ENCODE data around the gene PLCB1. TPM values are rescaled to one million over a fixed set of nuclear protein-coding genes. Genes with fewer than 3 reads are reported as not detected.

Gene PLCB1
- total and polyA plus RNA-seq, 2 donors (not counting 3 experiments of a cell fraction or from before 2014, with no cell fraction given), result 10.2 to 53.4 TPM

DNA sequence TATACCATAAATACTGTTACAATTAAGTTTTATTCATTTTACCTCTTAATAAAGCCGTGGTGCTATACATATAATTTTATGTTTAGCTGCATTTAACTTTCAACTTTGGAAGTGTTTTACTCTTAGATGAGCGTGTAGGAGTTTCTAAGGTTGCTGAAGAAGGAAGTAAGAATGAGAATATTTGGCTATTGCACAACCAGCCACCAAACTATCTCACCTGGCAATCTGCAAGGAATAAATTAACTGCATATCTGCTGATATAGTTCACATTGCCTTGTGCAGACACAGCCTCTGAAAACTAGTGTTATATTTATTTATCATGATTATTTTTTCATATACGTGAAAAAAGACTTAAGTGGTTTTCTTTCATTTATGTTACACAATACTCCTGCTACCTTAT, 230.4 kb downstream of the PLCB1 start:
- Histone ChIP-seq H3K4me2 (ENCODE audit: insufficient read depth, low read length) (no peak overlapping the region), H3K79me2 (ENCODE audit: control insufficient read depth, insufficient read depth, low read length) (no peaks in the 10 kb centered on the region), H3K27me3 (ENCODE audit: control insufficient read depth in 2 of 2, insufficient read depth in 2 of 2, low read length in 2 of 2) (no peaks in the 10 kb centered on the region), H2AFZ (ENCODE audit: low read depth, low read length) (no peak overlapping the region), H4K20me1 (replicated peaks; ENCODE audit: control insufficient read depth, extremely low read depth, insufficient read depth, low read length) (peaks cover 3% of the 10 kb centered on the region), H3K9ac (replicated peaks; ENCODE audit: extremely low read depth, insufficient read depth, low read length) (no peak overlapping the region), H3K36me3 (ENCODE audit: control insufficient read depth in 2 of 2, extremely low read depth in 1 of 2, insufficient read depth in 2 of 2, low read length in 2 of 2) (no peaks in the 10 kb centered on the region), H3K4me3 (replicated peaks in 1 of 3; ENCODE audit: insufficient read depth in 1 of 3, low read depth in 1 of 3, low read length in 3 of 3) (no peak overlapping the region), H3K27ac (ENCODE audit: insufficient read depth, low read depth, low read length) (no peak overlapping the region), H3K9me3 (replicated peaks; ENCODE audit: control insufficient read depth, insufficient read depth, low read length) (no peaks in the 10 kb centered on the region), H3K9me1 (replicated peaks; ENCODE audit: control insufficient read depth, extremely low read depth, insufficient read depth, low read length) (no peaks in the 10 kb centered on the region), H3K4me1 (ENCODE audit: control insufficient read depth, extremely low read depth, insufficient read depth, low read length) (no peaks in the 10 kb centered on the region)
- dilution Hi-C loops (cut with MboI; ENCODE audit: extremely low pct_ligation_motif_present, low sequenced_read_pairs), result no loop called here
- no peak for FAIRE-seq
- CTCF ChIA-PET, result no interaction called here
- no peak for DNase-seq (ENCODE audit: low read depth, low spot score)
- POLR2A ChIA-PET, result no interaction called here
- BruUV-seq (replicated peaks), result no TSS peak
- intact Hi-C loops (cut with micrococcal nuclease), result no loop called here
- TF ChIP-seq POLR2A (IDR thresholded peaks at IDR 0.05; ENCODE audit: low read depth, low read length) (no peak), CTCF (IDR thresholded peaks at IDR 0.05; ENCODE audit: extremely low read depth in 1 of 2, insufficient read depth in 1 of 2, low read depth in 1 of 2, low read length in 2 of 2) (no peak), FOS (IDR thresholded peaks at IDR 0.05; ENCODE audit: borderline replicate concordance, insufficient read depth, low read length) (no peak), JUN (IDR thresholded peaks at IDR 0.05; ENCODE audit: borderline replicate concordance, insufficient read depth, insufficient read length, low read depth) (no peak), POLR2AphosphoS5 (IDR thresholded peaks at IDR 0.05; ENCODE audit: insufficient read depth, low read depth, low read length) (no peak), GATA2 (IDR thresholded peaks at IDR 0.05; ENCODE audit: insufficient read depth, insufficient read length, low read depth, low read length) (no peak)
- TF ChIP-seq, protein P1, sequence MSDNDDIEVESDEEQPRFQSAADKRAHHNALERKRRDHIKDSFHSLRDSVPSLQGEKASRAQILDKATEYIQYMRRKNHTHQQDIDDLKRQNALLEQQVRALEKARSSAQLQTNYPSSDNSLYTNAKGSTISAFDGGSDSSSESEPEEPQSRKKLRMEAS (IDR thresholded peaks at IDR 0.05; ENCODE audit: insufficient read depth, insufficient read length), result no peak
